Heart left ventricle (tissue), 16 donors: ENCODE data around the gene MPRIP. TPM values are rescaled to one million over a fixed set of nuclear protein-coding genes. Genes with fewer than 3 reads are reported as not detected.
"Not testable (repeated sequence)": the region's sequence is repeated elsewhere in the genome, so short reads cannot be mapped to it uniquely, and the experiment has no call there.

Experiments used
- ATAC-seq, 4 donors: fragments of 200-7000 bp; cut with Tn5 transposase; one replicate each; pipeline ENCODE4 v1.9.1; 2020 to 2022; ENCODE audit warnings: moderate library complexity in 4 of 4, mild to moderate bottlenecking in 3 of 4, moderate number of reproducible peaks in 1 of 4
- DNase-seq, 5 donors: peaks; one replicate each; pipeline ENCODE4 v3.0.0-alpha.2; 2020
- H3K27ac ChIP-seq, 12 donors: fragments of 200-600 bp; sonication (generic) in 4 of 12; one replicate each; pipeline versions ENCODE4 v1.5.0 to v1.8.0; 2016 to 2022; ENCODE audit warnings: mild to moderate bottlenecking in 2 of 12
- H3K27me3 ChIP-seq, 9 donors: fragments of 200-600 bp; sonication (generic) in 2 of 9; one replicate each; pipeline versions ENCODE4 v1.5.1 to v1.8.0; 2016 to 2022; ENCODE audit warnings: mild to moderate bottlenecking in 3 of 9
- H3K36me3 ChIP-seq, 9 donors: fragments of 200-600 bp; sonication (generic) in 2 of 9; one replicate each; pipeline versions ENCODE4 v1.5.0 to v1.8.0; 2018 to 2022; ENCODE audit warnings: mild to moderate bottlenecking in 2 of 9
- H3K4me1 ChIP-seq, 12 donors: fragments of 200-600 bp; sonication (generic) in 4 of 12; one replicate each; pipeline versions ENCODE4 v1.5.0 to v1.8.0; 2016 to 2022; ENCODE audit warnings: mild to moderate bottlenecking in 3 of 12
- H3K4me3 ChIP-seq, 12 donors: fragments of 200-600 bp; sonication (generic) in 4 of 12; one replicate each; pipeline versions ENCODE4 v1.5.0 to v1.8.0; 2017 to 2022; ENCODE audit warnings: mild to moderate bottlenecking in 9 of 12, moderate library complexity in 4 of 12
- H3K9me3 ChIP-seq, 12 donors: fragments of 200-600 bp; sonication (generic) in 4 of 12; one replicate each; pipeline versions ENCODE4 v1.5.0 to v1.8.0; 2016 to 2022; ENCODE audit warnings: mild to moderate bottlenecking in 1 of 12
- POLR2A ChIP-seq, 2 donors: fragments of 450-650 bp; IDR thresholded peaks; one replicate each; pipeline ENCODE4 v1.6.1; 2017; ENCODE audit warnings: antibody characterized with exemption in 2 of 2, mild to moderate bottlenecking in 2 of 2, moderate library complexity in 2 of 2
- WGBS, 4 donors: extraction: QIAGEN DNeasy Blood & Tissue Kit in 2 of 4; methylation state at CpG; one replicate each; pipeline versions ENCODE4 v1.1.5 to v1.1.7; 2013 to 2018; 5-methylcytosine and 5-hydroxymethylcytosine counted together
- intact Hi-C, 10 donors: fragments of 100-400 bp; cut with DNase I; formaldehyde crosslinking; loops; one replicate each; pipeline versions ENCODE4 v1.11.1 to v1.14.2; 2022
- polyA plus RNA-seq, 2 donors: library from polyadenylated mRNA; stranded (reverse); fragments of 200-250 nt; gene quantifications; one replicate each; pipeline ENCODE4 v1.2.3, GENCODE V29; 2013
- total RNA-seq, 9 donors: library from RNA; depleted of rRNA in 2 of 9; stranded (reverse); fragments of >200 nt in 2 of 9; fragmentation: NEBNext Ultra II Directional in 3 of 9; extraction: Animal tissue kit (Norgen Biotek cat#: 25700) in 3 of 9; gene quantifications; one replicate each; pipeline versions ENCODE4 v1.1.0 to v1.2.4, GENCODE V29; 2016 to 2023
- TF ChIP-seq, protein P1 (sequence below), 12 donors: fragments of 200-600 bp; sonication (generic) in 4 of 12; IDR thresholded peaks; one replicate each; pipeline versions ENCODE4 v1.5.0 to v1.8.0; 2018 to 2022; ENCODE audit warnings: antibody characterized with exemption in 12 of 12, mild to moderate bottlenecking in 5 of 12
- donor health status: ischemic (EF 13 %, LVEDD 7.1; RV severe dilation, severe dysfunction).
- donor health status: healthy with polysubstance abuse.
- donor health status: DM: no; HTN: yes; CAD: no.
- donor health status: DM: no; HTN: no; CAD: no.
- donor health status: ischemic (EF 25% LVEDD 6.9; RV normal size, moderate dysfunction).
- donor health status: ischemic (EF 25% LVEDD 5.7; RV mildly dilated, moderate dysfunction).
- donor health status: healthy.
- donor health status: DM: yes; HTN: yes; CAD: no.
- donor health status: ischemic (EF 35%, LVEDD 5.7; RV mildly dilated, moderate dysfunction).
- donor health status: nonischemic (EF 11% LVEDD 7.7; RV severe dilation, severe dysfunction).
- donor health status: DM: yes; HTN: yes; CAD: no.
- donor health status: PGD.
- donor health status: ischemic (EF 29% LVEDD 5.4; RV normal size, mild dysfunction).
- donor health status: nonischemic (EF 23%, LVEDD 6.1; RV moderate dilation, normal function).

The MPRIP gene
- total and polyA plus RNA-seq, 11 donors, result 131 to 686 (median 343) TPM

DNA sequence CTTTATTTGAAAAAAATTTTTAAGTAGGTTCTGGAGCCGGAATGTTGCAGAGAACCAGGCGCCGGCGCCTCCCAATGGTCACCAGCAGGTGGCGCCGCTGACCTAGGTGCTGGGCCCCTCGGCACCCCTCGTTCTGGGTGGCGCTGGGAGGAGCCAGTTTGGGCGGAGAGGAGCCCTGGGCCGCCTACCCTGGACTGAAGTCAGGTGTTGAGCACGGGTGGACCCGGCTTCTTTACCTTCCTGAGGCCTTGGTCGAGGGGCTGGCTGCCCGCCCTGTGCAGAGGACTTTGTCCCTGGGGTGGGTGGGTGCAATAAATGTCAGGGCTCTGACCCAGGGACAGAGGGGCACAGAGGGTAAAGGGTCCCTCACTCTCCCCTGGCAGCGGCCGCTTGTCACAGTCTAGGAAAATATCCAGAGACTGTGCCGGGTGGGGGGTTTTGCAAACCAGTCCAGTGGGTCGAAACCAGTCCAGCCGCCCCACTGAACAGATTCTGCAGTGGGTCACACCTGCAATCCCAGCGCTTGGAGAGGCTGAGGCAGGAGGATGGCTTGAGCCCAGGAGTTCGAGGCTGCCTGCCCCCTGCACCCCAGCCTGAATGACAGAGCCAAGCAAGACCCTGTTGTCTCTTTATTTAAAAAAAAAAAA lies 40.3 kb upstream of the MPRIP start:
- DNase-seq, result peak; percentile 69 to 90 (median 77)
- Histone ChIP-seq H3K4me1 (peaks cover 0 to 8% (median 6%) of the 10 kb centered on the region in 12 donors), H3K27ac (peak overlapping the region in 1 of 12 donors; percentile 9), H3K36me3 (no peaks in the 10 kb centered on the region), H3K4me3 (peak overlapping the region in 1 of 12 donors; percentile 2), H3K9me3 (no peaks in the 10 kb centered on the region), H3K27me3 (no peaks in the 10 kb centered on the region)
- ATAC-seq, result peak; percentile 80 to 90 (median 84)
- WGBS, 4 donors, result 20 to 28% (median 25%) methylated on average over 20 to 22 of the region's 22 CpGs
- intact Hi-C loops, result loop anchor here (2.0 to 10.0 kb wide), 16 partner anchors 103 to 640 kb away; partner anchors contain the start of genes FLCN (in 3 of the 10), COPS3 (in 1 of the 10) and NT5M (in 1 of the 10)
- no peak for TF ChIP-seq POLR2A (IDR thresholded peaks at IDR 0.05)
- TF ChIP-seq, protein P1, sequence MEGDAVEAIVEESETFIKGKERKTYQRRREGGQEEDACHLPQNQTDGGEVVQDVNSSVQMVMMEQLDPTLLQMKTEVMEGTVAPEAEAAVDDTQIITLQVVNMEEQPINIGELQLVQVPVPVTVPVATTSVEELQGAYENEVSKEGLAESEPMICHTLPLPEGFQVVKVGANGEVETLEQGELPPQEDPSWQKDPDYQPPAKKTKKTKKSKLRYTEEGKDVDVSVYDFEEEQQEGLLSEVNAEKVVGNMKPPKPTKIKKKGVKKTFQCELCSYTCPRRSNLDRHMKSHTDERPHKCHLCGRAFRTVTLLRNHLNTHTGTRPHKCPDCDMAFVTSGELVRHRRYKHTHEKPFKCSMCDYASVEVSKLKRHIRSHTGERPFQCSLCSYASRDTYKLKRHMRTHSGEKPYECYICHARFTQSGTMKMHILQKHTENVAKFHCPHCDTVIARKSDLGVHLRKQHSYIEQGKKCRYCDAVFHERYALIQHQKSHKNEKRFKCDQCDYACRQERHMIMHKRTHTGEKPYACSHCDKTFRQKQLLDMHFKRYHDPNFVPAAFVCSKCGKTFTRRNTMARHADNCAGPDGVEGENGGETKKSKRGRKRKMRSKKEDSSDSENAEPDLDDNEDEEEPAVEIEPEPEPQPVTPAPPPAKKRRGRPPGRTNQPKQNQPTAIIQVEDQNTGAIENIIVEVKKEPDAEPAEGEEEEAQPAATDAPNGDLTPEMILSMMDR (IDR thresholded peaks at IDR 0.05), result peak in 11 of 12 donors; percentile 95 to 100 (median 98)

DNA sequence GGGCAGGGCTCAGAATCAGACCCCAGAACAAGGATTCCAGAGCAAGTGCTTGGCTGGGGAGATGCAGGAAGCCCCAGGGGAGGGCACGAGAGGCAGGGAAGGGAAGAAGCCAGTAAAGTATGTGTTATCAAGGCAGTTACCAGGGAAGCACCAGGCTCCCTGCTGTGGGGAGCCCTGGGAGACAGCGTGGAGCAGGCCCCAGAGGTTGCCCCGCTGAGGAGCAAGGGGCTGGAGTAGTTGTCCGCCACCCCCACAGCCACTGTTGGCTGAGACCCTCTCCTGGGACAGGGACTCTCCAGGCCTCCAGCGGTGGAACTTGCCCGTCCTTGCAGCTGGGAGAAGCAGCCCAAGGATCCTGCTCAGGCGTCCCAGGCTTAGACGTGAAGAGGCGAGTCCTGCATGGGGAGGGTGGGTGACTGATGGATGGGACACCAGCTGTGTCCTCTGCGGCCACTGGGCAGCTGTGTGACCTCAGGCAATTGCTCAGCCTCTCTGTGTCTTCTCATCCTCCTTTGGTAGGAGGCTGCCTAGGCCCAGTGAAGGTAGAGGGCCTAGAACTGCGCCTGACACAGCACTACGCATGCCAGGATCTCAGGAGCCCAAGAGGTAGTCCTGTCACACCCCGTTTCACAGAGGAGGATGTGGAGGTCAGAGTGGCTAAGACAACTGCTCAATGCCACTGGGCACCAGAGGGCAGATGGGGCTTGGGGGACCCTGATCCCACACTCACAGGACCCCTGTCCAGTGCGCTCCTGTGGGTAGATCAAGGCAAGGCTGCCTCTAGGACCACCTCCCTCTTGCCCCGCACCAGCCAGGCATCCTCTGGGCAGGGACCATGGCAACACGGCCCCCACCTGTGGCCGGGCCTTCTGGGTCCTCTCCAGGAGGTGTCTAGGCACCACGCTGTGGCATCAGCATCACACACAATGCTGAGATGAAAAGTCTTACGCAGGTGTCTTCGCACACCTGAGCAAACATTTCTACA lies 39.2 kb upstream of the MPRIP start:
- H3K36me3 ChIP-seq, H3K27ac ChIP-seq, H3K27me3 ChIP-seq, H3K9me3 ChIP-seq, H3K4me3 ChIP-seq, H3K4me1 ChIP-seq: not testable (repeated sequence)
- ATAC-seq (peak in 1 of 4 donors; percentile 4), DNase-seq (peak in 2 of 5 donors; percentile 25 to 60)
- intact Hi-C loops, result loop anchor here (2.0 to 10.0 kb wide), 15 partner anchors 102 to 639 kb away; partner anchors contain the start of genes FLCN (in 3 of the 10), COPS3 (in 1 of the 10) and NT5M (in 1 of the 10)
- 89 to 94% (median 92%) methylated on average over 9 to 20 of the region's 20 CpGs for WGBS, 4 donors

DNA sequence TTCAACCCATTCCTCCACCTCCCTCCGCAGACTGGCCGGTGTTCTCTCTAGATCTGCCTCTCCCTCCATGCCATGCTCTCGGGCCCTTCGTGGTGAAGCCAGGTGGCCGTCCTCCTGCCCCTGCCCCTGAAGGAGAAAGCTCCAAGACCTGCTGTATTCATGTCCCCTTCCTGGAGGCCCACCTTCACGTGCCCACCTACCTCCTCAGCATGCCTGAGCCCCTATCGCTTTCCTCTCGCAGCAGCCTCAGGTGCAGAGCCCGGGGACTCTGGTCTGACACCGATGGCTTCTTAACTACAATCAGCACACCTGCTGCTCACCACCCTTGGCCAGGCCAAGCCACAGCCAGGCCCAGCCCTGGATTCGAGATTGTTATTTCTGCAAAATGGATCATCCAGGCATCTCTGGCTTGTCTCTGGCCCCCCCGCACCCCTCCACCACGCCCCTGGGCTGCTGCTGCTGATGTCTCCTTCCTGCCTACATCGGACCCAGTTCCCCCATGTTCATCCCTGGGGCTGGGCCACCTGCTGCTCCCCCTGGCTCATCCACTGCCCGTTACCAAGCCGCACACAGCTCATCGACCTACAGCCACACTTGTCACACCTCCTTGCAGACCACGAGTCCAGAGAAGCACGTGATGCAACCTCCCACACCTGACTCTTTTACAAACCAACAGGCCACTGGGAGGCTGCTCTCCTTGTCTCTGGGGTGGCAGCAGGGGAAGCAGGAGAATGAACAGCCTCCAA lies 37.8 kb upstream of the MPRIP start:
- H3K4me1 ChIP-seq, result peaks cover 0 to 8% (median 6%) of the 10 kb centered on the region in 12 donors
- no peak overlapping the region for H3K4me3 ChIP-seq
- H3K27ac ChIP-seq, result no peak overlapping the region
- DNase-seq (peak in 1 of 5 donors; percentile 19), ATAC-seq (no peak)
- intact Hi-C loops, result loop anchor here (5.0 to 10.0 kb wide), 14 partner anchors 100 to 638 kb away; partner anchors contain the start of genes FLCN (in 2 of the 10), COPS3 (in 1 of the 10) and NT5M (in 1 of the 10)
- H3K9me3 ChIP-seq, result no peaks in the 10 kb centered on the region
- H3K27me3 ChIP-seq, result no peaks in the 10 kb centered on the region
- 81 to 89% (median 87%) methylated on average over 19 of the region's 19 CpGs for WGBS, 4 donors
- TF ChIP-seq POLR2A (IDR thresholded peaks at IDR 0.05), result no peak
- TF ChIP-seq, protein P1 (IDR thresholded peaks at IDR 0.05), result no peak
- H3K36me3 ChIP-seq, result no peaks in the 10 kb centered on the region

DNA sequence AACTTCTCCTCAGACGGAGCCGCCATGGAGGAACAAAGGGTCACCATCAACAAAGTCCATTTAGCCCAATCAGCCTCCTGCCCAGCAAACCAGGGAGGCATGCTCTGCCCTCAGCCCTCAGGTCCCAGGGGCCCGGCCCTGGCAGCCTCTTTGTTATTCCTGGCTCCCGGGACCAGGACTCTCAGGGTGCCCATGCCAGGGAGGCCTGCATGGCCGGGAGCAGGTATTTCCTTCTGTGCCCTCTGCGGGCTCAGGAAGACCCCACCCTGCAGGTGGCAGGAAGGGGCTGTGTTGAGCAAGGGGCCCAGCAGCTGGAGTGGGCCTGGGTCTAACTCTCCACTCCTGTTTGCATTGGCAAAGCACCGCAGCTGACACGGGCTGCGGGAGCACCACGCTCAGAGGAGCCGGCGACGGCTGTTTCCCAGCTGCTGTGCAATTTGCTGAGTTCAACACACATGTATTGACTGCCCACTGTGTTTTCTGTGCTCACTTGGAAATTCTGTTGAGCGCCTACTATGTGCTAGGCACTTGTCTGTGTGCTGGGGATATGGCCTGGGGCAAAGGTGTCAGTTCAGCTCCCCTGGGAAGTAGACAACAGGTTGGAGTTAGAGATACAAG lies 37.2 kb upstream of the MPRIP start:
- not testable (repeated sequence) for ATAC-seq, H3K36me3 ChIP-seq, H3K9me3 ChIP-seq, H3K27ac ChIP-seq, H3K27me3 ChIP-seq, H3K4me1 ChIP-seq, H3K4me3 ChIP-seq
- 70 to 85% (median 78%) methylated on average over 8 to 14 of the region's 14 CpGs for WGBS, 4 donors
- intact Hi-C loops, result loop anchor here (5.0 to 10.0 kb wide), 14 partner anchors 100 to 637 kb away; partner anchors contain the start of genes FLCN (in 2 of the 10), COPS3 (in 1 of the 10) and NT5M (in 1 of the 10)
- DNase-seq, result peak in 2 of 5 donors; percentile 14 to 56

DNA sequence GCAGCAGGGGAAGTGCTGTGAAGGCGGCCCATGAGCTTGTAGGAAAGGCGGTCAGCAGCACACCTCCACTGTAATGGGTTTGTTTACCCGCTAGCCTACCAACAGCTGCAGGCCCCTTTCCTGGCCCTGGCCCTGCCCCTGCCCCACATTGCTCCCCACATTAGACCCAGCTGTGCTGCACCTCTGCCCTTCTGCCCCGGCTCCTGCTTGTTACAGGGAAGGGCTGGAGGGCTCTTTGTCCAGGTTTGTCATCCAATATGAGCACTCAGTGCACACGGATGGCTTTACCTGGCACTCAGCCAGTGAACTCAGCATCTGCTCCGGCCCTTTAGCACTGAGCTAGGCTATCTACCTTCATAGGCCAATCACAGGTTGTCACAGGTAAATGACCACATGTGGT lies 34.4 kb upstream of the MPRIP start:
- not testable (repeated sequence) for H3K4me3 ChIP-seq, H3K27me3 ChIP-seq, DNase-seq, ATAC-seq, H3K4me1 ChIP-seq, H3K9me3 ChIP-seq, H3K36me3 ChIP-seq, H3K27ac ChIP-seq
- 50 to 97% (median 79%) methylated on average over 2 to 4 of the region's 6 CpGs for WGBS, 4 donors
- intact Hi-C loops, result loop anchor here in 8 of 10 donors (10.0 kb wide), 8 partner anchors 97 to 307 kb away; partner anchors contain the start of genes COPS3 (in 1 of the 8) and NT5M (in 1 of the 8)

DNA sequence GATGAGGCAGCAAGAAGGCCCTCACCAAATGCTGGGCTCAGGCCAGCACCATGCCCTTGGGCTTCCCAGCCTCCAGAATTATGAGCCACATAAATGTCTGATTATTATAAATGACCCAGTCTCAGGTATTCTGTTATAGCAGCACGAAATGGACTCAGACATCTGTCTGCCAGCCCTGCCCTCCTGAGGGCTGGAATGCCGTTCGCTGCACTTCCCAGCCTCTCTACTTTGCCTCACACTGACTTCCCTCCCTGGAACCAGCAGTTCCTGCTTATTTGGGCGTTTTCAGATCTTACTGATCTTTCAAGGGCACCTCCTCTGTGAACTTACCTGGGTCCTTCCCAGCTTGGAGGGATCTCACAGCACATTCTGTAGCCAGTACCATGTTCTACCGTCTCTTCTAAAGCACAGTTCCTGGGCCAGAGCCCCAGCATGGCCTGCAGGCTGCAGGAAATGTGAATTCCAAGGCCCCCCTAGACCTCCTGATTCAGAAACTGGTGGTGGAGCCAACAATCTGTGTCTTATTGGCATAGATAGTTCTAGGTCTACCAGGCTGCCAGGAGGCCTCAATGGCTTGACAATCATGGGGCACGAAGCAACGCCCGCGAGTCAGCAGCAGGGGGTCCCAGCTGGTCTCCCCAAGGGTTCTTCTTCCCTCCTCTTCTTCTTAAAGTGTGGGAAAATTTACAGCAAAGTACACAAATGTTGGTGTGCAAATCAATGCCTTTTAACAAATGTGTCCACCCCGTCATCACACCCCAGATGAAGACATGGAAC lies 33.4 kb upstream of the MPRIP start:
- H3K4me1 ChIP-seq, ATAC-seq, H3K27ac ChIP-seq, H3K9me3 ChIP-seq, H3K27me3 ChIP-seq, H3K36me3 ChIP-seq, H3K4me3 ChIP-seq: not testable (repeated sequence)
- peak in 2 of 5 donors; percentile 7 to 47 for DNase-seq
- WGBS, 4 donors, result 94 to 96% (median 95%) methylated on average over 10 of the region's 10 CpGs
- intact Hi-C loops, result loop anchor here in 8 of 10 donors (10.0 kb wide), 8 partner anchors 96 to 306 kb away; partner anchors contain the start of genes COPS3 (in 1 of the 8) and NT5M (in 1 of the 8)
